ENCODE data around the gene A3GALT2. TPM values are rescaled to one million over a fixed set of nuclear protein-coding genes. Genes with fewer than 3 reads are reported as not detected.

The A3GALT2 gene
- not detected for total RNA-seq

DNA sequence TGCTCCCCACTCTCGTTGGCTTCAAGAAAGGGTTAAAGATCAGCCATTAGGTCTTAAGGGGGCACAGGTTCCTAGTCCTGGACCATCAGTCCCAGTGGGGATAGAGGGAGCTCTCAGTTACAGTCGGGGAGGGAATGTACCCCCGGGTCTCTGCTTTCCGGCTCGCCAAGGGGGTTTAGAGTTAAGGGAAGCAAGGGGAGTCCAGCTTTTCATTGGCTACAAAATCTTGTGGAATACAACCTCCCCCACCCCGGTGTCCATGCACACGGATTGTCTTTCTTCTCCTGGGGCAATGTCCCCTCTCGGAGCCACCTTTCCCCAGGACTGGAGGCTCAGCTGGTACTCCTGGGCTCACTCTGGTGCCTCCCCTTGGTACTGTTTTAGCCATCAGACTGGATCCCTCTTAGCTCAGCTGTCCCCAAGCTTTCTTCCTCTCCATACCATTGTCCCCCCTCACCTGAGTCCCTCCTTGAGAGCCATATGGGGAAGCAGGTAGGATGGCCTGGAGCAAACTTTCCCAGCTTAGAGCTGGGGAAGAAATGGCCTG lies at the start of gene A3GALT2:
Gene A3GALT2 (minus strand): TSS at position 480 of the 547 bp plus-strand sequence. CDS start 0 bp downstream, at position 480.
- no peak for DNase-seq (ENCODE audit: low spot score)

DNA sequence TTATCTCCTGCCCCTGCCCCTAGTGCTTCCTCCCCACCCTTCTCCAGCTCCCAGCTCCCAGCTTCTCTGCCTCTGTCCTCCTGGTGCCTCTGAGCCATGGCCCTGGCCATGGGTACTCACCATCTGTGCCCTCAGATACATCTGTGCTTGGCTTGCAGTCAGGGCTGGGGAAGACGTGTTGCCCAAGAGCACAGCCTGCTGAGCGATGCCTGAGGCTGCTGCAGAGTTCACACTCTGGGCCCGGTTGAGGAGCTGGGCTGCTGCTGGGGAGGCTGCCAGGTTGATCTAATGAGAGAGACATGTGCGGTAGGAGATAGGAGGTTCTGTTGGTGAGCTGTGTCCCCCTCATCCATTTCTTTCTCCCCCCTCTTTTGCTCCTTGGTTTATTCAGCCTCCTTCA lies 49.4 kb upstream of the A3GALT2 start:
- DNase-seq (ENCODE audit: low spot score): no peak

DNA sequence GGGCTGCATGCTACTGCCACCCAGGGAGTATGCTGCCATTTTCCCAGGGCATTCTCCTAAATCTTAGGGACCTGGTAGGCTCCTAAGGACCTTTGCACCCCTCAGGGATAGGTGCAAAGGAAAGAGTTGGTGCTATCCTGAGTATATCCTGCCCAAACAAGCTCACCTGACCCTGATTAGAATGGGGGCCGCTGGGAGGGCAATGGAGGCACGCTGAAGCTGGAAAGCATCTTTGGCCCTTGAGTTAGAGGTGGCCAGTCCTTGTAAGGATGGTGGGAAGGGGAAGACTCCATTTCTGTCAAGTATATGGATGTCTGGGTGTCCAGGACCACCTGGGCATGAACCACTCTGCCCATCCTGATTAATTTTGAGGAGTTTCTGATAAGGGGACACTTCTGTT lies 48.9 kb upstream of the A3GALT2 start:
- no peak for DNase-seq (ENCODE audit: low spot score)

DNA sequence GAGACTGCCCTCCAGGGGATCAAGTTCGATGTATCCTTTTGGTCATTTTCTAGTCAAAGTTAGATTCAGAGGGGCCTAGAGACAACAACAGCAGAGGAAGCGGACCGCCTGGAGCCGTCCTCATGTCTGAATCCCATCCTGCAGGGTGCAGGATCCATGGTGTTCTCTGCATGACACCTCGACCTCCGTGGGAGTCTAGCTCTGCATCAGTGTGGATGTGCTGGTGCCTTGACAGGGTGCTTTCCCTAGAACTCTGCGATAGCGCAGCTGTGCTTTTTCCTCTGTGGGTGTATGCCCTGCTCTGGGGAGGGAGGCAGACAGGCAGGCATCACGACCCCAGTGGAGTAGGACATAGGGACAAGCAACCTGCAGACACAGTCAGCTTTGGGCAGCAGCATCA lies 48.2 kb upstream of the A3GALT2 start:
- no peak for DNase-seq (ENCODE audit: low spot score)

DNA sequence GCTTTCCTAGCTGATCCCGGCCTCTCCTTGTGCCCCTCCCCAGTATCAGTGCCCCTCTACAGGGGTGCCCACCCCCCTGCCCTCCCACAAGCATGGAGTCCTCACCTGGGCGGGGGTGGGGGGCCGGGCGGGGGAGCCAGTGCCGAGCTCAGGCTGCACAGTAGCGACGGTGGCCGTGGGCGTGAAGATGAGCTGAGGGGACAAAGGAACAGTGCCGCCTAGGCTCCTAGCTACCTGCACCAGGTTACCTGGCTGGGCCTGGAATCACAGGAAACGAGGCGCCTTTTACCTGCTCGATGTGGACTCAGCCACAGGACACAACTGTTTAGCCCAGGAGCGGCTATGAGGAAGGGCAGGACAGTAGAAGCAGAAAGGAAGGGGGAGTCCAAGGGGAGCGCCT lies 47.5 kb upstream of the A3GALT2 start:
- no peak for DNase-seq (ENCODE audit: low spot score)

DNA sequence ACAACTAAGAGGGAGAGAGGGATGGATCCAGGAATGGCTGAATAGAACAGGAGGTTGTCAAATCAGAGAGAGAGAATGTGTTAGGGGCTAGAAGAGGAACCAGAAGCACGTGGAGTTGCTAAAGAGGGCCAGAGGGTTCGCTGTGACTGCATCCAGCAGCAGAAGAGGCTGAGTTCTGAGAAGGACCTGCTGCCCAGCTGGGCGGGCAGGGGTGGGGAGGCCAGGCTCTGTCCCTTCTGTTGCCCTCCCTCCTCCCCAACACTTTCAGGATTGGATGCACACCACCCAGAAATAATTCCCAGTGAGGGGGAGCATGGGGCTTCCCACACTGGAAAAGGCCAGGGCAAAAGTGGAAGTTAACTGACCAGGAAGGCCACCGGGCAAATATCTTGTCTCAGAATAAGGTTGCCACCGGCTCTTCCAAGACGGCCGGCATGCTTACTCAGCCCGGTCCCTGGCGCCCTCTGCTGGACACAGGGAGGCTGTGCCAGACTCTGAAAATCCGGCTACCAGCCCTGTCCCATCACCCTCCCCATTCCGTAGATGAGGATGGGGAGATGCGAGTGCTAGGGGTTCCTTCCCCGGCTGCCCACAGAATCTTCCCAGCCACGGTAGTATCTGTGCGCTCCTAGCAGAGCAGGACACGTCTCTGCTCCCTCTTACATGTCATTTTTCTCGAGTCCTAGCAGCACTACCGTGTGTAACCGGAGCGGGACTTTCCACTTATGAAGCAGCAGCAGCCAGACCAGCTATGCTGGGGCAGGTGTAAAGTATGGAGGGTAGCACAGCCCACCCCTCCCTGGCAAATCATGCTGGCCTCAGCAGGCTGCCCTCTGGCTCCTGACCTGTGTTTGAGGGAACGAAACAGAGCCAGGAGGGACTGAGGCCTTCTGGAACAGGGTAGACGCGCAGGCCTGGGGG lies 46.8 kb upstream of the A3GALT2 start:
- peak; percentile 86 for DNase-seq (ENCODE audit: low spot score)

DNA sequence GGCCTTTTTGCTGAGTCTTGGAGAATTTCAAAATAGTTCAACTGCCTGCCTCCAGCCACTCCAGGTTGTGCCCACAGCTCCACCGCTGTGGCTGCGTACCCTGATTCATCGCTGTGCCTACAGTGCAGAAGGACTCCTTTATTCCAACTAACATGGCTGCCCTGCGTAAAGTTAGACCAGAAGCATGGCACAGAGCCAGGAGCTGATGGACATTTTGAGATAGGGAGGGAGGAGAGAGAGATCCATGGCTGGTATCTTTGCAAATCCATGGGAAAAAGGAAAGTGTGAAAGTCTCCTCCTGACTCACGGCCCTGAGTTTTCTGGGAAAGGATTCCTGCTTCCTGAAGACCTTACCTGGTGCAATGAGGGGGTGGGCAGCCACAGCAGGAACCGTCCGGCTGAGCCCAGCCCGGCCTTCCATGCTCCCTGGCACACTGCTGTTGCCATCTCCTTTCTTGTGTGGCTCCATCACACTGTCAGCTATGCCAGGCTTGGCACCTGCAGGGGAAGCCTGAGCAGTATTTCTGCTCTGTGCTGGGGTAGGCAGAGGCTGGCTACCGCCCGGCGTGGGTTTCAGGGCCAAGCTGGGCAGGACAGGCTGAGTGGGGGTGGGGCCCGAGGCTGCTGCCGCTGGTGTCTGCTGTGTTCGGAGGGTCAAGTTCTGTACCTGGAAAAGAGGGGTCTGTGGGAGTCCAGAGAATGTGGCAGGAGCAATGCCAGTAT lies 46.0 kb upstream of the A3GALT2 start:
- DNase-seq (ENCODE audit: low spot score): no peak

DNA sequence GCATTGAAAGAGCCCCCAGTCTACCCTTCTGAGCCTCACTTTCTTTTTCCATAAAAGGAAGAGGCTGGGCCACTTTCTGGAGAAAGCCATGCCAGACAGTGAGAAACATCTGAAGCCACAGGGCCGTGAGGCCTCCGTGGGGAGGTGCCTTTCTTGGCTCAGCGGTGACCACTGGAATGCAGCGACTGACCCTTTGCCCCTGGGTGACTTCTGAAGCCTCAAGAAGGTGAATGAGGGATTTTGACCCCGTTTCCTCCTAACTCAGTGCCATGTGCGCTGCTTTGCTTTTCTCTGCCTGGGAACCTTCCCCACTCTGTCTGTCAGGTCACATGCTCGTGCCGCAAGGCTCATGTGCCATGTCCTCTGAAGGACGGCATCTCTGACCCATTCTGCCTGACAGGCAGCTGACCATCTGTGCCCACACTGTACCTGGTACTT lies 44.7 kb upstream of the A3GALT2 start:
- no peak for DNase-seq (ENCODE audit: low spot score)

DNA sequence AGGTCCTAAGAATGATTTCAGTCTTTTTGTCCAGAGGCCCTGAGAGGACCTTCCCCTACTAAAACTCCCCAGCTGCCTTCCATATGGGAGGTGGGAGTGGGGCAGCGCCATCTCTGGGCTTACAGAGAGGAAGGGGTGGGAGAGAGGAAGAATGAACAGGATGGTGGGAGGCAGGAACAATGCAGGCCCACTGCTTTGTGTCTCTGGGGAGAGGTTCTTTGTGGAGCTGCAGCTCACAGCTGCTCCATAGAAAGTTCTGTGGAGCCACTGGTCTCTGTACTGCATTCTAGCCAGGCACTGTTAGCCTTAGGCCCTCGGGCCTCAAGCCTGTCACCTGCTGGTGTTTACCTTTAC lies 43.6 kb upstream of the A3GALT2 start:
- DNase-seq (ENCODE audit: low spot score): no peak

DNA sequence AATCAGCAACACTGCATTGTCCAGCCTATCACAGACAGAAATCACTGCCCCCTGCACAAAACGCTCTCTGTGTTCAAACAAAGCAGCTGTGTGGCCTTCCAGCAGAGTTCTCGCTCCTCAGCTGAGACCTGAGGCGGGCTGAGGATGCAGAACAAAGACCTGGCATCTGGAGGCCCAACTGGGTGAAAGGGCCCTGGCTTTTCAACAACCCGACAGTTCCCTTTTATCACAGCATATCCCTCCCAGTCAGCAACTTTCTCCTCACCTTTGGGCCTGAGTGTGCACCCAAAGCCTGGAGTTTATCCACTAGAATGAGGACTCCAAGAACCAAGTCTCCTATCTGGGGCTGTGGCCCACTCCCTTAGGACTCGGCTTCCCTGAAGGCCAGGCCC lies 42.6 kb upstream of the A3GALT2 start:
- no peak for DNase-seq (ENCODE audit: low spot score)

DNA sequence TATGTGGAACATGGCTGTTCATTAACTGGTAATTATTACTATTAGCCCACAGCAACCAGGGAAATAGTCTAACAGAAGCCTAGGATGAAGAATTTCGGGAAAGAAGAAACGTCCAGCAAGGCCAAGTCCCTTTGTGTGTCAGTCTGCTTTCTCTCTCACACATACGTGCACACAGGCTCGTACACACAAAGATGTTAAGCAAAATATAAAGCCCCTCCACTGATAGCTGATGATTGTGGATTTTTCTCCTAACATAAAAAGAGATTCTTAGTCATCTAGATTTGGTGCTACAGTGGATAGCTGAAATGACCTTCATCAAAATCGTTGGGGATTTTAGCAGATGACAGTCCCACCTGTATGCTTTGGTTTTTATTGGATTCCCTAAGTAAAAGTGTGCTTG lies 42.1 kb upstream of the A3GALT2 start:
- DNase-seq (ENCODE audit: low spot score): no peak

DNA sequence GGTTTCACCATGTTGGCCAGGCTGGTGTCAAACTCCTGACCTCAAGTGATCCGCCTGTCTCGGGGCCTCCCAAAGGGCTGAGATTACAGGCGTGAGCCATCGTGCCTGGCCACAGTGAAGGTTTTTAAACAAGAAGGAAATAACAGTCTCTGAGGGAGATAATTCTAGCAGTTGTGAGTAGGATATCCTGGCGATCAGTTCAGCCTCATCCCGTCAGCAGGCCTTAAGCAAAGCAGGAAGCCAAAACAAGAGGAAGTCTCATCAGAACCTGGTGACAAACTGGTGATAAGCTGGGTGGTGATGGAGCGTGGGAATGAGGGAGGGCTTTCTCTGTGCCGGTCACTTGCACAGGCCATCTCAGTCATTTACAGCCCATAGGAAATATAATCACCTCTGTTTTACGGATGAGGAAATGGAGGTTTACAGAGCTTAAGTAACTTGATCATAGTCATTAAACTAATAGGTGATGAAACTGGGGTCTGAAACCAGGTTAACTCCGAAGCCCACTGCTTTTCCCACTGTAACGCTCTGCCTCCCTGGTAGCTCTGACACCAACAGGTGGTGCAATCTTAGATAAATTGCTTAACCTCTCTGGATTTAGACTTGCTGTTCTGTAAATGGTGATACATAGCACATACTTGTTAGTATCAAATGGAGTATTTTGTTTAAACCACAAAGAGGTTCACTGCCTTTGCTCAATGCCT lies 40.8 kb upstream of the A3GALT2 start:
- no peak for DNase-seq (ENCODE audit: low spot score)

DNA sequence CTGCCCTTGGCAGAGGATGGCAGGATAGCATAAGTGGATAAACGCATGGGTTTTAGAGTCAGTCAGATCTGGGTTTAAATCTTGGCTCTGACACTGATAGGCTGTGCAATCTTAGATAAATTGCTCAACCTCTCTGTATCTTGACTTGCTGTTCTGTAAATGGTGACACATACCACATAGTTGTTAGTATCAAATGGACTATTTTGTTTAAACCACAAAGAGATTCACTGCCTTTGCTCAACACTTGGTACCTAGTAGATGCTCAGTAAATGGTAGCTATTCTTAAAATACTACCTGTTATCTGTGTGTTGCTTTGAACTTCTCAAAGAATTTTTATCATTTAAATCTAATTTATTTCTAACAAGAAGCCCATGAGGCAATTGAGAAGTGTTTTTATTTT lies 39.5 kb upstream of the A3GALT2 start:
- DNase-seq (ENCODE audit: low spot score): no peak

DNA sequence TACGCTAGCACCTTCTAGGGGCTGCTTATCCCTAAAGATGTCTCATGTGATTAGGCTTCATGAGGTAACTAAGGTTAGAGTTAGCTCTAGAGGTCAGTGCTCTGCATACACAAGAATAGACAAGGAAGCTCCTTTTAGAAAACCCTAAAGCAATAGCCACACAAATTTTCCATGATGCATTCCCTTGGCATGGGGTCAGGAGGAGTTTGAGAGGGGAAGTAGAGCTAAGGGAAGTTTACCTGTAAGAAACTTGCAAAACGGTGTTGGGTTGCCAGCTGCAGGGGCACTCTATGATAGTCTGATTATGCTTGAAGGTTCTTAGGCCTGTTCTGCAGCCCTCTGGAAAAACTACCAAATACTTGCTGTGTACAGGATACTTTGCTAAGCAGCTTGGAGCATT lies 39.0 kb upstream of the A3GALT2 start:
- no peak for DNase-seq (ENCODE audit: low spot score)

DNA sequence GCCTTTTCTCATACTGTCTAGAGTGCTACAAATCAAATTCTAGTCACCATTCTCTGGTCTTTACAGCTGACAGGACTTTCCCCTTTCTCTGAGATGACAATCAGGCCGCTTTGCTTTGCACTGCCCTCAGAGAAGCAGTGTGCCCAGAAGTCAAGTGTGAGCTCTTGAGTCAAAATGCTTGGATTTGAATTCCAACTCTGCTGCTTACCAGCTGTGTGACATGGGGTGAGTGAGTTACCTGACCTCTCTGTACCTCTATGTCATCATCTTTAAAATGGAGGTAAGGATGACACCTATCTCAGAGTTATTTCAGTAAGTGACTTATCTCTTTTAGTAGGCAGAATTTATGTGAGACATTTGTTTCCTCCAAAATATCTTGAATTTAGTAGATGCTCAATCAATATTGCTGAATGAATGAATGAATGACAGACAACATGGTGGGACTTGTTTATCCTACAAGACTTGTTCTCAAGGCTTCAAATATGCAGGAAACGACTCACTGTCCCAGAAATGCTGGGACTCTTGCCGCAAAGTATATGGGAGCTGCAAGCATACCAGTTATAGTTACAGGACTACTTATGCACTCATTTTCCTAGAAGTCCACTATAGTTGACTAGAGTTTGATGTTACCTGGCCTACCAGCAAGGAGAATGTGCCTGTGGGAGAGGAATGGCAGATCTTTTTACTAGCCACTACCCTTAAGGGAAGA lies 38.1 kb upstream of the A3GALT2 start:
- DNase-seq (ENCODE audit: low spot score): no peak

DNA sequence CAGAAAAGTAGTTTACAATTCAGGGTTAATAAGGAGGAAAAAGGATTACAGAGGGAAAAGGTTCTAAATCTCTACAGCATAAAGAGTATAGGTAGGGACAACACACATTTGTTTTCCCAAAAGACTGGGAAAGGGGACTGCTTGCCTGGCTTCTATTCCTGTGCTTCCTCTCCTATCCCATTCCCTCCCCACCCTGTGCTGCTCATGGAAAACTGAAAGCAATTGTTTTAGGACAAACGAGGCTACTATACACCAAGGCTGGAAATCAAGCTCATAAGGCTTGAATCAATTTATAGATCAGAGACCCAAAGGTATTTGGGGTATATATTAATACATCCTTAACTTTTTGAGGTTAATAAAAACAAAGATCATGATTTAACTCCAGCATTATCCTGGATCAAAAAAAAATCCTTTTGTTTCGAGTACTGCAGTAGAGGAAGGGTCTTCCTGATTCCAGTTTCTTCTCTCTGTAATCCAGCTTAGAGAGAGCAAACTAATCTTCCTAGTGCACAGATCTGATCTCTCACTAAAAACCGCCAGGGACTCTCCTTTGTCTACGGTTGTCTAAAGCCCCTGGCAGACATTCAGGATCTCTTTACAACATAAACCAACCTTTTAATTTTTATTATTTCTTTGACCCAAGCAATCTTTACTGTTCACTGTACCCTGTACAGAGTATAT lies 37.4 kb upstream of the A3GALT2 start:
- no peak for DNase-seq (ENCODE audit: low spot score)

DNA sequence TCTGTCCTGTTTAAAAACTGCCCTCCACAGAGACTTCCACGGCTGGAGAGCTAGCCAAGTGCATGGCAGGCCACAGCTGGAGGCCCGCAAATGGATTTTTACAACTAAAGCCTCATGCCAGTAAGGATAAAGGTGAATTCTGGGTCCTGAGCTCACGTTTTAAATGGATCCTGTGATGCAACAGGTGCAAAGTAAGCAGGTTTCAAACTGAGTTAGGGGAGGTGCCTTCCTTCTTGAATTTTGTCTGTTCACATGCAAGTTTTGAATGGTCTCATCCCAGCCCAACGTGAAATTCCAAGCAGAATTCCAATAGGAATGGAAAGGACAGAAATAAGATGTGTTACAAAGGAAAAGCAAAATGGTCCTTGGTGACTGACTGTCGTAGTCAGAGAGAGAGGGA lies 36.2 kb upstream of the A3GALT2 start:
- no peak for DNase-seq (ENCODE audit: low spot score)

DNA sequence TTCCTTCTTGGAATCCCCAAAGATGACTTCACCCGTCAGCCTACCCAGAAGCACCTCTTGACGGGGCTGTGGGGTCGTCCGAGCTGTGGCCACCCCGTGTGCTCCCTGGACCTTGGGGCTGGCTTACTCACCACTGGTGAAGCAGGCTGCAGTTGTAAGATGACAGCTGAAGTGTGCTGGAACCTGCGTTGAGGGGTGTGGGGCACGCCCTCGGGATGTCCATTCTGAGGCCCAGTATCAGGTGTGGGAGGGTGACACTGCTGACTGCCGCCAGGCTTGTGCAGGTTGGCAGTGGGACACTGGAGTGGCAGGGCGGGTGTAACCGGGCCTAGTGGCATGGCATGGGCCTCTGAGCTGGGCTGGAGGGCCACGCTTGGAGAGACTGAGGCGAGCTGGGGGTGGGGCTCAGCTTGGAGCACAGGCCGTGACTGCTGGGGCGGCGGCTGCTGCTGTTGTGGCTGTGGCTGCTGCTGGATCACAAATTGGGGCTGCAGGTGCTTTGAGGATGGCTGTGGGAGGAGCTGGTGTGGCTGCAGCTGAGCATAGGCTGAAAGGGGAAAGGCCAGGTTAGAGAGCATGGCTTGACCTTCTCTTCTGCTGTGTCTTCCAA lies 33.9 kb upstream of the A3GALT2 start:
- no peak for DNase-seq (ENCODE audit: low spot score)

DNA sequence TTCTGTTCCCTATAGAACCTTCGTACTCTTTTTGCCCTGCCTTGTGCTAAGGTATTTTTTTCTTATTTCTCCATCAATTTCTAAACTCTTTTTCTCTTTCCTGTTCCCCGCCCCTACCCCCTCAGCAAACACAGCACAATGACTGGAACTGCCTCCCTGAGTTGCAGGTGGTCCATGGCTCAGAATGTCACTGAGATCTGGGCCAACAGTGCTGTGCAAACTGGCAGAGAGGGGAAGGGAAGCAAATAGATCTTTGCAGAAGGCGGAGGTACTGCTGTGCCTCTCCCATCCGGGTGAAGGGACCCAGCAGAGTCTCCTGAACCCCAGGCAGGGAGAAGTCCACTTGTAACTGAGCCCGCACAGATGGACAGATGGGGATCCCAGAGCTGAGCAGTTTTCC lies 32.6 kb upstream of the A3GALT2 start:
- DNase-seq (ENCODE audit: low spot score): no peak

DNA sequence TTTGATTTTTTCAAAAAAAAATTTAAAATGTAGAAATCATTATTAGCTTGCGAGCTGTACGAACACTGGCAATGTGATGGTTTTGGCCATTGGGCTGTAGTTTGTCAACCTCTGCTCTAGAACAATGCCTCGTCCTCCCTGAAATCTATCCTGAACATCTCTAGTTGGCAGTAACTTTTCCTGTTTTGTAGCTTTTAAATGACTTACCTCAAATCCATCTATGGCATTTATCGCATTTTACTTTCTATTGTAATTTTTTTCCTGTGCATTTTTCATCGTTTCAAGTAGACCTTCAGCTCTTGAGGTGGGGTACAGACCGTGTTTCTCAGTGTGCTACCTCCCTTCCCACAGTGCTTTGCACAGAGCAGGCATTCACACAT lies 30.4 kb upstream of the A3GALT2 start:
- no peak for DNase-seq (ENCODE audit: low spot score)
